Measurements from ENCODE around the gene FADS1. TPM values are rescaled to one million over a fixed set of nuclear protein-coding genes. Genes with fewer than 3 reads are reported as not detected.

The FADS1 gene
- 61.1 and 193 TPM in 2 replicates for total RNA-seq

GRCh38 chr11:61816736-61817455, at the start of gene FADS1:
Gene FADS1, minus strand, starts transcription at chr11:61817003. Its CDS starts 74 bp downstream, at chr11:61816929.

GRCh38 chr11:61827571-61828378, 11.0 kb upstream of the FADS1 start, which contains the start of gene FADS2:
Gene FADS2, plus strand, starts transcription at chr11:61828300. Its CDS starts 91 bp downstream, at chr11:61828391.

DNA sequence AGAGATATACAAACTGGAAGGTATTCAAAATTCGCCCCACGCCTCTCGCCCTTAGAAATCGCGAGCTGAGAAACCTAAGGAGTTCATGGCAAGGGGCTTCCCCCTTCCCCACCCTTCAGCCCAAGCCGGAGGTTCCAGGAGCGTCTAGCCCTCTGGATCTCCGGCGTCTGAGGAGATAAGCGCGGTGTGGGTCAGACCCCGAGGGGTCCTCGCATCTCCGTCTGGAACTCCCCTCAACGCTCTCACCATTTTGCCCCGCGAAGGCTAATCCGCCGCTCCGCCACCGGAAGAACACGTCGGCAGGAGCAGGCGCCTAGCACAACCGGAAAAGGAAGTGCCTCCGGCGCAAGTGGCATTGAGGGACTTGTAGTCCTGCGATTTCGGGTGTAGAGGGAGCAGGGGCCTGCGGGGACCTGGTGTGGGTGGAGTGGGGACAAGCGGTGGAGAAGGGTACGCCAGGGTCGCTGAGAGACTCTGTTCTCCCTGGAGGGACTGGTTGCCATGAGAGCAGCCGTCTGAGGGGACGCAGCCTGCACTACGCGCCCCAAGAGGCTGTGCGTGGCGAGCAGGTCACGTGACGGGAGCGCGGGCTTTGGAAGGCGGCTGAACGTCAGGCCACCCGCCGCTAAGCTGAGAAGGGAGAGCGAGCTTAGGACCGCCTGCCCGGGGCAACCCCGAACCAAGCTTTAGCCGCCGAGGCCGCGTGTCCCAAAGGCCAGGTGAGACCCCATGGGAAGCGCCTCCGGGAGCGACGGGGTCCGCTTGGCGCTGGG, 24.3 kb downstream of the FADS1 start, which contains the start of the genes FEN1 and TMEM258:
Gene FEN1, plus strand, starts transcription at position 602 of the 773 bp plus-strand sequence. CDS start 2,451 bp downstream, outside the sequence.
Gene TMEM258, minus strand, starts transcription at position 290 of the 773 bp plus-strand sequence. Its CDS starts 41 bp downstream, at position 249.

DNA sequence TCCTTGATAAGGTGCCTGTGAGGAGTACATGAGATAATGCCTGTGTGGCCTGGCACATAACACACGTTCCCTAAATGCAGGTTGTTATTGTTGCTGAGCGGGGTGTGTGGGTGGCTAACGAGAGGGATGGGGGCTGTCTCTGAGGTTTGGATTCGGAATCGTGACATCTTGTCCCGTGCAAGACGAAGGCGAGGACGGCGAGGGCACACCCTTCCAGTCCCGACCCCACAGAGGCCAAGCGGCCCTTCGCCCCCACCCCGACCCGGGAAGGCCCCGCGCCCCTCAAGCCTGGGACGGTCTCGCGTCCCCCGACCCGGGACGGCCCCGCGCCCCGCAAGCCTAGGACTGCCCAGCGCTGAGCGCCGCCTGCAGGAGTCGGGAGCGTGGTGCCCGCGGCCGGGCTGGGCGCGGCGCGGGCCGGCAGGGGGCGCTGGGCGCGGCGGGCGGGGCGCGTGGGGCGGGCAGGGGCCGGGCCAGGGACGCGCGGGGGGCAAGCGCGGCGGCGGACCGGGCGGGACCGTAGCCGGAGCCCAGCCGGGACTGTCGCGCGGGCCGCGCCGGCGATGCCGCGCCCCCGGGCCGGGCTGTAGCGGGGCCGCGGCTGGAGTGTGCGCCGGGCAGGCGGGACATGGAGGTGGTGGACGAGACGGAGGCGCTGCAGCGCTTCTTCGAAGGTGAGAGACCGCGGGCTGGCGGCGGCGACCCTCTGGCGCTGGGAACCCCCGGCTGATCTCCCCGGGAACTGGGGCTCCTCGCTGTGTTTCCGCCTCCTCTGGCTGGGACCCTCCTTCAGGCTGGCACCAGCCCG, 64.5 kb downstream of the FADS1 start, which contains the start of gene MYRF:
Gene MYRF, plus strand, starts transcription at position 520 of the 808 bp plus-strand sequence. Its CDS starts 109 bp downstream, at position 629.

Other genes starting within 250 kb of the FADS1 start
- 1.5 and 1.8 TPM in 2 replicates for gene SYT7, start 235.9 kb downstream of the FADS1 start, total RNA-seq
- 1.3 and 2.5 TPM in 2 replicates for gene DAGLA, start 136.6 kb downstream of the FADS1 start, total RNA-seq
- 3.0 and 7.6 TPM in 2 replicates for gene MYRF, start 64.4 kb downstream of the FADS1 start, total RNA-seq
- gene TMEM258, start 24.4 kb downstream of the FADS1 start, total RNA-seq, result 113 and 133 TPM in 2 replicates
- gene FEN1, start 24.1 kb downstream of the FADS1 start, total RNA-seq, result 24.8 and 42.7 TPM in 2 replicates
- 143 and 636 TPM in 2 replicates for gene FADS2, start 11.3 kb upstream of the FADS1 start, total RNA-seq
- gene FADS3, start 74.5 kb upstream of the FADS1 start, total RNA-seq, result 24.4 and 71.2 TPM in 2 replicates
- gene RAB3IL1, start 100.6 kb upstream of the FADS1 start, total RNA-seq, result 0.26 and 3.6 TPM in 2 replicates
- 2.3 and 2.6 TPM in 2 replicates for gene BEST1, start 133.3 kb upstream of the FADS1 start, total RNA-seq
- 964 and 1,172 TPM in 2 replicates for gene FTH1, start 150.6 kb upstream of the FADS1 start, total RNA-seq